ENCODE measurements around the gene CAMK4. TPM values are rescaled to one million over a fixed set of nuclear protein-coding genes. Genes with fewer than 3 reads are reported as not detected.

Gene CAMK4
- polyA plus RNA-seq, 1 donor from 2014 or later, result 16.6 TPM

DNA sequence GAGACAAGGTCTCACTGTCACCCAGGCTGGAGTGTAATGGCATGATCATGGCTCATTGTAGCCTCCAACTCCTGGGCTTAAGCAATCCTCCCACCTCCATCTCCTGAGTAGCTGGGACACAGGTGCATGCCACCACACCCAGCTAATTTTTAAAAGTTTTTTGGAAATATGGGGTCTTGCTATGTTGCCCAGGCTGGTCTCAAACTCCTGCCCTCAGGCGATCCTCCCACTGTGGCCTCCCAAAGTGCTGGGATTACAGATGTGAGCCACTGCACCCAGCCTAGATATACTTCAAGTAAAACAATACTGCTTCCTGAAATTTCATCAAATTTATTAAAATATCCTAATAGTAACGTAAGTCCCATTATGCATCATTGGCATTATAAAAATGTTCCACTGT, 254.7 kb downstream of the CAMK4 start:
- Histone ChIP-seq H3K27me3 (ENCODE audit: insufficient read depth, low read depth, low read length) (no peaks in the 10 kb centered on the region), H3F3A (ENCODE audit: insufficient read depth, low read length, poor library complexity, severe bottlenecking) (no peaks in the 10 kb centered on the region), H3K4me3 (ENCODE audit: low read length) (no peak overlapping the region), H2AFZ (ENCODE audit: low read depth, low read length) (no peak overlapping the region), H3K9ac (ENCODE audit: low read length) (no peak overlapping the region), H3K4me2 (ENCODE audit: low read length) (no peak overlapping the region), H3K36me3 (ENCODE audit: insufficient read depth, low read length) (peaks cover 3% of the 10 kb centered on the region), H3K9me2 (ENCODE audit: insufficient read depth, low read length) (no peaks in the 10 kb centered on the region), H4K20me1 (ENCODE audit: insufficient read depth) (no peaks in the 10 kb centered on the region), H3K27ac (ENCODE audit: low read length) (no peak overlapping the region), H3K79me2 (replicated peaks; ENCODE audit: insufficient read depth, low read length) (no peaks in the 10 kb centered on the region), H3K9me3 (ENCODE audit: low read length) (no peaks in the 10 kb centered on the region)
- TF ChIP-seq, protein P1, sequence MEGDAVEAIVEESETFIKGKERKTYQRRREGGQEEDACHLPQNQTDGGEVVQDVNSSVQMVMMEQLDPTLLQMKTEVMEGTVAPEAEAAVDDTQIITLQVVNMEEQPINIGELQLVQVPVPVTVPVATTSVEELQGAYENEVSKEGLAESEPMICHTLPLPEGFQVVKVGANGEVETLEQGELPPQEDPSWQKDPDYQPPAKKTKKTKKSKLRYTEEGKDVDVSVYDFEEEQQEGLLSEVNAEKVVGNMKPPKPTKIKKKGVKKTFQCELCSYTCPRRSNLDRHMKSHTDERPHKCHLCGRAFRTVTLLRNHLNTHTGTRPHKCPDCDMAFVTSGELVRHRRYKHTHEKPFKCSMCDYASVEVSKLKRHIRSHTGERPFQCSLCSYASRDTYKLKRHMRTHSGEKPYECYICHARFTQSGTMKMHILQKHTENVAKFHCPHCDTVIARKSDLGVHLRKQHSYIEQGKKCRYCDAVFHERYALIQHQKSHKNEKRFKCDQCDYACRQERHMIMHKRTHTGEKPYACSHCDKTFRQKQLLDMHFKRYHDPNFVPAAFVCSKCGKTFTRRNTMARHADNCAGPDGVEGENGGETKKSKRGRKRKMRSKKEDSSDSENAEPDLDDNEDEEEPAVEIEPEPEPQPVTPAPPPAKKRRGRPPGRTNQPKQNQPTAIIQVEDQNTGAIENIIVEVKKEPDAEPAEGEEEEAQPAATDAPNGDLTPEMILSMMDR (IDR thresholded peaks at IDR 0.05; ENCODE audit: poor library complexity, severe bottlenecking), result no peak
- no peak for TF ChIP-seq POLR2AphosphoS5 (IDR thresholded peaks at IDR 0.05)

DNA sequence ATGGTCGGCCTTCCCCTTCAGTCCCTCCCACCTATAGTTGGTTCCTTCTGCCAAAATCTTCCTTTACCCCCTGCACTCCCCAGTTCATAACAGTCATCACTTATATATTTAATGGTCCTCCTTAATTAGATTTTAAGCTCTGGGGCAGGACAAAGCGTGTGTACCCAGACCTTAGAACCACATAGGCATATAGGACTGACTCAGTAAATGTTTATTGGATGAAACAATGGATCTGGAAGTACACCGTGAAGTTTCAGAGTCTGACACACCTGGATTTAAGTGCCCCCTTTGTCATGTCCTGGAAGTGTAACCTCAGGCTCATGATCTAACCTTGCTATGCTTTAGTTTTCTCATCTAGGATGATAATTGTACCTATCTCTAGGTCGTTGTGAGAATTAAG, 256.2 kb downstream of the CAMK4 start:
- no peak overlapping the region for H3K4me3 ChIP-seq (ENCODE audit: low read length)
- H3K27me3 ChIP-seq (ENCODE audit: insufficient read depth, low read depth, low read length), result no peaks in the 10 kb centered on the region
- no peaks in the 10 kb centered on the region for H3F3A ChIP-seq (ENCODE audit: insufficient read depth, low read length, poor library complexity, severe bottlenecking)
- H3K36me3 ChIP-seq (ENCODE audit: insufficient read depth, low read length), result peaks cover 3% of the 10 kb centered on the region
- H3K9me3 ChIP-seq (ENCODE audit: low read length), result no peaks in the 10 kb centered on the region
- H3K27ac ChIP-seq (ENCODE audit: low read length), result no peak overlapping the region
- TF ChIP-seq, protein P1 (IDR thresholded peaks at IDR 0.05; ENCODE audit: poor library complexity, severe bottlenecking), result no peak
- TF ChIP-seq EP300 (conservative IDR thresholded peaks at IDR 0.05; ENCODE audit: poor library complexity, severe bottlenecking) (no peak), MXI1 (conservative IDR thresholded peaks at IDR 0.05; ENCODE audit: poor library complexity, severe bottlenecking) (no peak), TAF1 (IDR thresholded peaks at IDR 0.05; ENCODE audit: low read depth) (no peak), POLR2AphosphoS5 (IDR thresholded peaks at IDR 0.05) (no peak), SMC3 (conservative IDR thresholded peaks at IDR 0.05; ENCODE audit: poor library complexity) (no peak), RAD21 (conservative IDR thresholded peaks at IDR 0.05) (no peak), EZH2 (IDR thresholded peaks at IDR 0.05; ENCODE audit: borderline replicate concordance, insufficient read depth, low read length, poor library complexity, severe bottlenecking) (no peak)
- TF ChIP-seq, protein P2, sequence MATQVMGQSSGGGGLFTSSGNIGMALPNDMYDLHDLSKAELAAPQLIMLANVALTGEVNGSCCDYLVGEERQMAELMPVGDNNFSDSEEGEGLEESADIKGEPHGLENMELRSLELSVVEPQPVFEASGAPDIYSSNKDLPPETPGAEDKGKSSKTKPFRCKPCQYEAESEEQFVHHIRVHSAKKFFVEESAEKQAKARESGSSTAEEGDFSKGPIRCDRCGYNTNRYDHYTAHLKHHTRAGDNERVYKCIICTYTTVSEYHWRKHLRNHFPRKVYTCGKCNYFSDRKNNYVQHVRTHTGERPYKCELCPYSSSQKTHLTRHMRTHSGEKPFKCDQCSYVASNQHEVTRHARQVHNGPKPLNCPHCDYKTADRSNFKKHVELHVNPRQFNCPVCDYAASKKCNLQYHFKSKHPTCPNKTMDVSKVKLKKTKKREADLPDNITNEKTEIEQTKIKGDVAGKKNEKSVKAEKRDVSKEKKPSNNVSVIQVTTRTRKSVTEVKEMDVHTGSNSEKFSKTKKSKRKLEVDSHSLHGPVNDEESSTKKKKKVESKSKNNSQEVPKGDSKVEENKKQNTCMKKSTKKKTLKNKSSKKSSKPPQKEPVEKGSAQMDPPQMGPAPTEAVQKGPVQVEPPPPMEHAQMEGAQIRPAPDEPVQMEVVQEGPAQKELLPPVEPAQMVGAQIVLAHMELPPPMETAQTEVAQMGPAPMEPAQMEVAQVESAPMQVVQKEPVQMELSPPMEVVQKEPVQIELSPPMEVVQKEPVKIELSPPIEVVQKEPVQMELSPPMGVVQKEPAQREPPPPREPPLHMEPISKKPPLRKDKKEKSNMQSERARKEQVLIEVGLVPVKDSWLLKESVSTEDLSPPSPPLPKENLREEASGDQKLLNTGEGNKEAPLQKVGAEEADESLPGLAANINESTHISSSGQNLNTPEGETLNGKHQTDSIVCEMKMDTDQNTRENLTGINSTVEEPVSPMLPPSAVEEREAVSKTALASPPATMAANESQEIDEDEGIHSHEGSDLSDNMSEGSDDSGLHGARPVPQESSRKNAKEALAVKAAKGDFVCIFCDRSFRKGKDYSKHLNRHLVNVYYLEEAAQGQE (IDR thresholded peaks at IDR 0.05; ENCODE audit: borderline replicate concordance), result no peak
- H3K9ac ChIP-seq (ENCODE audit: low read length), result no peak overlapping the region
- H2AFZ ChIP-seq (ENCODE audit: low read depth, low read length), result no peak overlapping the region
- no peaks in the 10 kb centered on the region for H3K9me2 ChIP-seq (ENCODE audit: insufficient read depth, low read length)
- no peaks in the 10 kb centered on the region for H3K79me2 ChIP-seq (replicated peaks; ENCODE audit: insufficient read depth, low read length)
- H4K20me1 ChIP-seq (ENCODE audit: insufficient read depth), result no peaks in the 10 kb centered on the region
- H3K4me2 ChIP-seq (ENCODE audit: low read length), result no peak overlapping the region

Measured in neural cell (in vitro differentiated cells).